GM18498 (cell line): ENCODE measurements around the gene TTR.
A peak's percentile ranks its signal among the peaks of the same experiment; 100 is the strongest.

Source experiments
- ATAC-seq: cut with Tn5 transposase; IDR thresholded peaks from one replicate; pipeline ENCODE4 v1.9.1; 2021; ENCODE audit warnings: mild to moderate bottlenecking, moderate library complexity; ENCODE audit not compliant: unreplicated experiment

The TTR gene

GRCh38 chr18:31578126-31578525 lies 13.6 kb upstream of the TTR start:
- no peak for ATAC-seq

GRCh38 chr18:31579375-31579774 lies 12.3 kb upstream of the TTR start:
- ATAC-seq, result no peak

- no peak for ATAC-seq
These were observed 10.0 kb upstream of the TTR start for GRCh38 chr18:31581498-31582197.

- ATAC-seq, result no peak
These were observed 8.4 kb upstream of the TTR start for GRCh38 chr18:31583185-31583854.

- ATAC-seq, result no peak
These were observed 5.7 kb upstream of the TTR start for GRCh38 chr18:31585991-31586390.

GRCh38 chr18:31586616-31587015 lies 5.1 kb upstream of the TTR start:
- no peak for ATAC-seq

- ATAC-seq, result no peak
These were observed 4.1 kb upstream of the TTR start for GRCh38 chr18:31587529-31587928.

- no peak for ATAC-seq
These were observed 1.1 kb upstream of the TTR start for GRCh38 chr18:31590570-31590969.

- ATAC-seq, result no peak
These were observed 564 bp upstream of the TTR start for GRCh38 chr18:31591113-31591512.

GRCh38 chr18:31592506-31593157 lies 955 bp downstream of the TTR start:
- ATAC-seq, result no peak

GRCh38 chr18:31595121-31595771 lies 3.6 kb downstream of the TTR start:
- no peak for ATAC-seq

GRCh38 chr18:31596081-31596872 lies 4.6 kb downstream of the TTR start:
- ATAC-seq, result no peak

- ATAC-seq, result no peak
These were observed 6.5 kb downstream of the TTR start for GRCh38 chr18:31598021-31598805.

GRCh38 chr18:31603315-31603714 lies 11.6 kb downstream of the TTR start:
- no peak for ATAC-seq

GRCh38 chr18:31606265-31606664 lies 14.6 kb downstream of the TTR start:
- ATAC-seq, result no peak

GRCh38 chr18:31607384-31607783 lies 15.7 kb downstream of the TTR start:
- no peak for ATAC-seq

- ATAC-seq, result no peak
These were observed 18.2 kb downstream of the TTR start for GRCh38 chr18:31609886-31610285.

GRCh38 chr18:31610286-31611205 lies 18.9 kb downstream of the TTR start:
- peak; percentile 76 for ATAC-seq

- ATAC-seq, result peak; percentile 15
These were observed 19.8 kb downstream of the TTR start for GRCh38 chr18:31611511-31611910.
